HCT116 (cell line): ENCODE measurements around the gene ENTPD5.
"Not testable (repeated sequence)": the region's sequence is repeated elsewhere in the genome, so short reads cannot be mapped to it uniquely, and the experiment has no call there.

Experiments
- ATF3 ChIP-seq: IDR thresholded peaks from 2 replicates; pipeline ENCODE4 v1.6.1; 2012
- CBX3 ChIP-seq: IDR thresholded peaks from 2 replicates; pipeline ENCODE4 v1.6.1; 2012; ENCODE audit warnings: low read depth
- EZH2phosphoT487 ChIP-seq: fragments of 200-600 bp; IDR thresholded peaks from 2 replicates; pipeline ENCODE4 v1.6.1; 2018; ENCODE audit warnings: antibody characterized with exemption, borderline replicate concordance
- JUND ChIP-seq: IDR thresholded peaks from 2 replicates; pipeline ENCODE4 v1.6.1; 2012
- MAX ChIP-seq: IDR thresholded peaks from 2 replicates; pipeline ENCODE4 v1.6.1; 2012
- POLR2A ChIP-seq: IDR thresholded peaks from 2 replicates; pipeline ENCODE4 v1.7.0; 2011; ENCODE audit warnings: borderline replicate concordance; ENCODE audit not compliant: insufficient read depth, insufficient read length; ENCODE audit errors: extremely low read depth
- POLR2AphosphoS5 ChIP-seq: IDR thresholded peaks from 2 replicates; pipeline ENCODE4 v1.6.1; 2011; ENCODE audit warnings: mild to moderate bottlenecking, low read depth, low read length, moderate library complexity
- ZBTB33 ChIP-seq: IDR thresholded peaks from 2 replicates; pipeline ENCODE4 v1.6.1; 2011; ENCODE audit warnings: mild to moderate bottlenecking, low read length, moderate library complexity; ENCODE audit not compliant: insufficient replicate concordance; ENCODE audit errors: extremely low read depth
- TF ChIP-seq, protein P1 (sequence below), 3 experiments: fragments of 200-600 bp in 1 of 3; sonication (generic) in 1 of 3; IDR thresholded peaks in 2 of 3; conservative IDR thresholded peaks in 1 of 3; 2 replicates each; pipeline ENCODE4 v1.5.1; 2012 to 2017; ENCODE audit warnings: low read depth in 2 of 3, low read length in 2 of 3, antibody characterized with exemption in 1 of 3, borderline replicate concordance in 1 of 3, control low read depth in 1 of 3, mild to moderate bottlenecking in 1 of 3, mixed read lengths in 1 of 3, mixed run types in 1 of 3, moderate library complexity in 1 of 3; ENCODE audit not compliant: insufficient read depth in 1 of 3

- TF ChIP-seq POLR2A, JUND, POLR2AphosphoS5, CBX3, MAX, EZH2phosphoT487, ZBTB33, ATF3: not testable (repeated sequence)
- TF ChIP-seq, protein P1, sequence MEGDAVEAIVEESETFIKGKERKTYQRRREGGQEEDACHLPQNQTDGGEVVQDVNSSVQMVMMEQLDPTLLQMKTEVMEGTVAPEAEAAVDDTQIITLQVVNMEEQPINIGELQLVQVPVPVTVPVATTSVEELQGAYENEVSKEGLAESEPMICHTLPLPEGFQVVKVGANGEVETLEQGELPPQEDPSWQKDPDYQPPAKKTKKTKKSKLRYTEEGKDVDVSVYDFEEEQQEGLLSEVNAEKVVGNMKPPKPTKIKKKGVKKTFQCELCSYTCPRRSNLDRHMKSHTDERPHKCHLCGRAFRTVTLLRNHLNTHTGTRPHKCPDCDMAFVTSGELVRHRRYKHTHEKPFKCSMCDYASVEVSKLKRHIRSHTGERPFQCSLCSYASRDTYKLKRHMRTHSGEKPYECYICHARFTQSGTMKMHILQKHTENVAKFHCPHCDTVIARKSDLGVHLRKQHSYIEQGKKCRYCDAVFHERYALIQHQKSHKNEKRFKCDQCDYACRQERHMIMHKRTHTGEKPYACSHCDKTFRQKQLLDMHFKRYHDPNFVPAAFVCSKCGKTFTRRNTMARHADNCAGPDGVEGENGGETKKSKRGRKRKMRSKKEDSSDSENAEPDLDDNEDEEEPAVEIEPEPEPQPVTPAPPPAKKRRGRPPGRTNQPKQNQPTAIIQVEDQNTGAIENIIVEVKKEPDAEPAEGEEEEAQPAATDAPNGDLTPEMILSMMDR (IDR thresholded peaks at IDR 0.05 in 2 of 3, conservative IDR thresholded peaks at IDR 0.05 in 1 of 3; ENCODE audit: borderline replicate concordance in 1 of 3, insufficient read depth in 1 of 3, low read depth in 2 of 3, low read length in 2 of 3), result not testable (repeated sequence)
These were observed 30.4 kb downstream of the ENTPD5 start for GRCh38 chr14:73988656-73989055.
